GM12878 (cell line): ENCODE measurements around the gene ERAS. TPM values are rescaled to one million over a fixed set of nuclear protein-coding genes. Genes with fewer than 3 reads are reported as not detected.

ENCODE experiments used
- ATAC-seq: fragments of 200-7000 bp; cut with Tn5 transposase; 3 replicates; pipeline ENCODE4 v1.9.1; 2020; ENCODE audit warnings: mild to moderate bottlenecking, moderate library complexity
- BruUV-seq: library from RNA; stranded (reverse); fragments of 400-500 nt; replicated peaks from 2 replicates; lab custom pipeline; 2021; lab: Mats Ljungman, UMichigan
- CTCF ChIA-PET: fragments of 300-600 bp; sonication (Branson Sonifier 250); formaldehyde crosslinking; extraction: SDS; loops from one replicate; lab custom pipeline; 2021; ENCODE audit warnings: inconsistent platforms; lab: Yijun Ruan, JAX
- POLR2A ChIA-PET: fragments of 350-600 bp; formaldehyde crosslinking; extraction: SDS; loops from one replicate; lab custom pipeline; 2021; ENCODE audit warnings: inconsistent platforms; lab: Charles Lee
- RAD21 ChIA-PET: fragments of 300-600 bp; sonication (Branson Sonifier 250); formaldehyde crosslinking; loops from one replicate; lab custom pipeline; 2023; ENCODE audit warnings: antibody characterized with exemption; ENCODE audit not compliant: unreplicated experiment; lab: Charles Lee
- SMC1A ChIA-PET: fragments of 300-600 bp; sonication (Branson Sonifier 250); formaldehyde crosslinking; loops from one replicate; lab custom pipeline; 2023; ENCODE audit not compliant: unreplicated experiment, uncharacterized antibody; lab: Charles Lee
- DNase-seq: peaks from one replicate; pipeline ENCODE4 v3.0.0-alpha.2; 2011; ENCODE audit warnings: low read depth, low spot score
- FAIRE-seq: peaks from 3 replicates; lab custom pipeline; 2011; peaks lifted over from hg19 to GRCh38; lab: Jason Lieb, UNC
- H2AFZ ChIP-seq: 2 replicates; pipeline ENCODE4 v1.6.0; 2011; ENCODE audit warnings: low read depth, low read length, control low read depth; ENCODE audit not compliant: control insufficient read depth
- H3K27ac ChIP-seq: 2 replicates; pipeline ENCODE4 v1.5.1; 2011; ENCODE audit warnings: control low read depth; ENCODE audit not compliant: control insufficient read depth, insufficient read depth
- H3K27me3 ChIP-seq, 2 experiments: replicated peaks in 1 of 2; 2 replicates each; pipeline versions ENCODE4 v1.6.0 to v1.6.1; 2011; ENCODE audit warnings: low read length in 1 of 2; ENCODE audit not compliant: control insufficient read depth in 2 of 2, insufficient read depth in 2 of 2
- H3K36me3 ChIP-seq, 2 experiments: 2 replicates each; pipeline ENCODE4 v1.5.1; 2011; ENCODE audit warnings: low read length in 1 of 2; ENCODE audit not compliant: control insufficient read depth in 2 of 2, insufficient read depth in 2 of 2
- H3K4me1 ChIP-seq: 2 replicates; pipeline ENCODE4 v1.6.1; 2011; ENCODE audit warnings: mild to moderate bottlenecking, low read length, moderate library complexity, mixed read lengths; ENCODE audit not compliant: control insufficient read depth, insufficient read depth
- H3K4me2 ChIP-seq: 2 replicates; pipeline ENCODE4 v1.6.0; 2011; ENCODE audit warnings: control low read depth; ENCODE audit not compliant: control insufficient read depth, insufficient read depth
- H3K4me3 ChIP-seq: fragments of 200-600 bp; sonication (generic); 2 replicates; pipeline ENCODE4 v1.5.1; 2016
- H3K79me2 ChIP-seq: 2 replicates; pipeline ENCODE4 v1.6.0; 2011; ENCODE audit warnings: low read length; ENCODE audit not compliant: control insufficient read depth, insufficient read depth
- H3K9ac ChIP-seq: 2 replicates; pipeline ENCODE4 v1.8.0; 2011; ENCODE audit warnings: low read length, control low read depth, mixed read lengths; ENCODE audit not compliant: control insufficient read depth, insufficient read depth
- H3K9me3 ChIP-seq: replicated peaks from 3 replicates; pipeline ENCODE4 v1.5.1; 2011; ENCODE audit warnings: mild to moderate bottlenecking, low read length; ENCODE audit not compliant: control insufficient read depth, insufficient read depth
- H4K20me1 ChIP-seq: 2 replicates; pipeline ENCODE4 v1.6.0; 2011; ENCODE audit not compliant: control insufficient read depth, insufficient read depth
- BCL3 ChIP-seq: IDR thresholded peaks from 2 replicates; pipeline ENCODE4 v1.6.1; 2011; ENCODE audit warnings: borderline replicate concordance, low read depth, mild to moderate bottlenecking, moderate library complexity, low read length; ENCODE audit not compliant: insufficient read depth, poor library complexity, severe bottlenecking
- CHD1 ChIP-seq: IDR thresholded peaks from 2 replicates; pipeline ENCODE4 v1.6.1; 2012; ENCODE audit warnings: low read depth, low read length, improper control_type of control experiment
- ELK1 ChIP-seq: IDR thresholded peaks from 2 replicates; pipeline ENCODE4 v1.6.1; 2012; ENCODE audit warnings: low read depth, low read length, improper control_type of control experiment
- EP300 ChIP-seq, 2 experiments: fragments of 150-350 bp in 1 of 2; IDR thresholded peaks; 2 replicates each; pipeline ENCODE4 v1.6.1; 2011 to 2012; ENCODE audit warnings: low read depth in 2 of 2, low read length in 2 of 2, borderline replicate concordance in 1 of 2, improper control_type of control experiment in 1 of 2, inconsistent platforms in 1 of 2; ENCODE audit not compliant: control insufficient read depth in 1 of 2
- GABPA ChIP-seq: IDR thresholded peaks from 2 replicates; pipeline ENCODE4 v1.6.1; 2014; ENCODE audit warnings: antibody characterized with exemption, low read depth, mild to moderate bottlenecking, inconsistent platforms
- HDAC6 ChIP-seq: fragments of 200-600 bp; sonication (generic); IDR thresholded peaks from one replicate; pipeline ENCODE4 v1.8.0; 2017; ENCODE audit warnings: antibody characterized with exemption; ENCODE audit not compliant: unreplicated experiment
- NBN ChIP-seq: fragments of 450-650 bp; IDR thresholded peaks from 2 replicates; pipeline ENCODE4 v1.6.1; 2016
- SMC3 ChIP-seq: IDR thresholded peaks from 2 replicates; pipeline ENCODE4 v1.6.1; 2011; ENCODE audit warnings: low read length, improper control_type of control experiment, borderline replicate concordance
- ZNF274 ChIP-seq: IDR thresholded peaks from one replicate; pipeline ENCODE4 v1.8.0; 2011; ENCODE audit not compliant: insufficient read length, insufficient read depth
- WGBS: methylation state at CpG from one replicate; pipeline ENCODE4 v1.1.6; 2016; ENCODE audit warnings: low lambda C conversion rate; ENCODE audit not compliant: insufficient replicate concordance, insufficient coverage; ENCODE audit errors: missing lambda C conversion rate; 5-methylcytosine and 5-hydroxymethylcytosine counted together
- in situ Hi-C: fragments of 300-500 bp; cut with MboI; formaldehyde crosslinking; loops from 9 replicates; pipeline ENCODE4 v1.14.3; 2018; ENCODE audit warnings: mixed read lengths
- intact Hi-C: fragments of 100-400 bp; cut with micrococcal nuclease; formaldehyde crosslinking; loops from one replicate; pipeline ENCODE4 v1.14.2; 2022; ENCODE audit not compliant: unreplicated experiment
- polyA plus RNA-seq, 11 experiments: library from polyadenylated mRNA; depleted of rRNA in 4 of 11; unstranded in 6 of 11; stranded (reverse) in 5 of 11; fragments of >200 nt; fragmentation: Nextera tagmentation in 4 of 11; fragmentation: Illumina TruSeq in 1 of 11; extraction: Ambion mirVana in 4 of 11; extraction: Trizol in 1 of 11; gene quantifications; 1 replicate in 1 of 11; 2 replicates in 10 of 11; pipeline versions ENCODE4 v1.2.1 to v1.2.3, GENCODE V29; 2011 to 2016; ENCODE audit warnings: inconsistent platforms in 2 of 11, missing spikeins in 2 of 11, low read depth in 1 of 11
- total RNA-seq, 4 experiments: library from RNA; depleted of rRNA in 3 of 4; stranded (reverse); fragments of >200 nt in 3 of 4; fragmentation: Illumina TruSeq in 1 of 4; extraction: Trizol in 1 of 4; gene quantifications; 2 replicates each; pipeline versions ENCODE4 v1.2.1 to v1.2.3, GENCODE V29; 2013 to 2021
- TF ChIP-seq, protein P1 (sequence below): fragments of 450-650 bp; IDR thresholded peaks from 2 replicates; pipeline ENCODE4 v1.6.1; 2017; ENCODE audit warnings: low read depth, mild to moderate bottlenecking, moderate library complexity
- TF ChIP-seq, protein P2 (sequence below): IDR thresholded peaks from 2 replicates; pipeline ENCODE4 v1.6.1; 2012; ENCODE audit warnings: mild to moderate bottlenecking, low read depth, low read length

ERAS gene
- total and polyA plus RNA-seq, 10 of the 15 experiments (the other 5 are each of a cell fraction or from before 2014, with no cell fraction given): not detected

DNA sequence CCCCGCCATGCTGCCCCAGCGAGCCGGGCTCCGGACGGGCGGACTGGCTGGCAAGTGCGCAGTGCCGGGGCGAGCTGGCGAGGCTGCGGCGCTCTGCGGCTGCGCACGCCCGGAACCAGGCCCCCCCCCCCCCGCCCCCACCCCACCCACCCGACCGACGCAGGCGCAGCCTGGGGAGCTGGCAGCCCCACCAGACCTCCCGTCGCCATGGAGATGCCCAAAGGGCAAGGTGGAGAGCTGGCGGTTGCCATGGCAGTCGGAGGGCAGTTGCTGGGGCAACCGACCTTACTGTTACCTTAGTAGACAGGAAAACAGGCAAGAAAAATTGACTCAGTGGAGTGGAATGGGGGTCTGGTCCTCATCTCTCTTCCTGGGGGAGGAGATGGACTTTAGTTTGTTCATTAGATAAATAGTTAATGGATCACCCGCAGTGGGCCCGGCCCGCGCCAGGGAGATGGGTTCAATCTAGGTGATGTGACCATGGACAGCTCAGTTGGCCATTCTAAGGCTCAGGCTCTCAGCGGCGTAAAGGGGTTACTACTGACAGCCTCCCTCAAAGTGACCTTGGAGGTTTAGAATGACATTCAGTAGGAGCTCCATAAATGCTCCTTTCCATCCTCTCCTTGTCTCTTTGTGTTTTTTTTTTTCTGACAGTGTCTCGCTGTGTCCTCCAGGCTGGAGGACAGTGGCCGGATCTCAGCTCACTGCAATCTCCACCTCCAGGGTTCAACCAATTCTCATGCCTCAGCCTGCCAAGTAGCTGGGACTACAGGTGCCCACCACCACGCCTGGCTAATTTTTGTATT lies 9.4 kb downstream of the ERAS start, which contains the start of gene PCSK1N (continued):
- TF ChIP-seq SMC3 (no peak), HDAC6 (no peak), CHD1 (no peak), BCL3 (no peak), ZNF274 (no peak)

GRCh38 chrX:48839686-48840085 lies 13.4 kb downstream of the ERAS start:
- SMC1A ChIA-PET: no interaction called here
- no peak for DNase-seq
- POLR2A ChIA-PET: no interaction called here
- TF ChIP-seq BCL3: no peak
- TF ChIP-seq, protein P1, sequence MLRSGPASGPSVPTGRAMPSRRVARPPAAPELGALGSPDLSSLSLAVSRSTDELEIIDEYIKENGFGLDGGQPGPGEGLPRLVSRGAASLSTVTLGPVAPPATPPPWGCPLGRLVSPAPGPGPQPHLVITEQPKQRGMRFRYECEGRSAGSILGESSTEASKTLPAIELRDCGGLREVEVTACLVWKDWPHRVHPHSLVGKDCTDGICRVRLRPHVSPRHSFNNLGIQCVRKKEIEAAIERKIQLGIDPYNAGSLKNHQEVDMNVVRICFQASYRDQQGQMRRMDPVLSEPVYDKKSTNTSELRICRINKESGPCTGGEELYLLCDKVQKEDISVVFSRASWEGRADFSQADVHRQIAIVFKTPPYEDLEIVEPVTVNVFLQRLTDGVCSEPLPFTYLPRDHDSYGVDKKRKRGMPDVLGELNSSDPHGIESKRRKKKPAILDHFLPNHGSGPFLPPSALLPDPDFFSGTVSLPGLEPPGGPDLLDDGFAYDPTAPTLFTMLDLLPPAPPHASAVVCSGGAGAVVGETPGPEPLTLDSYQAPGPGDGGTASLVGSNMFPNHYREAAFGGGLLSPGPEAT: no peak
- TF ChIP-seq, protein P2, sequence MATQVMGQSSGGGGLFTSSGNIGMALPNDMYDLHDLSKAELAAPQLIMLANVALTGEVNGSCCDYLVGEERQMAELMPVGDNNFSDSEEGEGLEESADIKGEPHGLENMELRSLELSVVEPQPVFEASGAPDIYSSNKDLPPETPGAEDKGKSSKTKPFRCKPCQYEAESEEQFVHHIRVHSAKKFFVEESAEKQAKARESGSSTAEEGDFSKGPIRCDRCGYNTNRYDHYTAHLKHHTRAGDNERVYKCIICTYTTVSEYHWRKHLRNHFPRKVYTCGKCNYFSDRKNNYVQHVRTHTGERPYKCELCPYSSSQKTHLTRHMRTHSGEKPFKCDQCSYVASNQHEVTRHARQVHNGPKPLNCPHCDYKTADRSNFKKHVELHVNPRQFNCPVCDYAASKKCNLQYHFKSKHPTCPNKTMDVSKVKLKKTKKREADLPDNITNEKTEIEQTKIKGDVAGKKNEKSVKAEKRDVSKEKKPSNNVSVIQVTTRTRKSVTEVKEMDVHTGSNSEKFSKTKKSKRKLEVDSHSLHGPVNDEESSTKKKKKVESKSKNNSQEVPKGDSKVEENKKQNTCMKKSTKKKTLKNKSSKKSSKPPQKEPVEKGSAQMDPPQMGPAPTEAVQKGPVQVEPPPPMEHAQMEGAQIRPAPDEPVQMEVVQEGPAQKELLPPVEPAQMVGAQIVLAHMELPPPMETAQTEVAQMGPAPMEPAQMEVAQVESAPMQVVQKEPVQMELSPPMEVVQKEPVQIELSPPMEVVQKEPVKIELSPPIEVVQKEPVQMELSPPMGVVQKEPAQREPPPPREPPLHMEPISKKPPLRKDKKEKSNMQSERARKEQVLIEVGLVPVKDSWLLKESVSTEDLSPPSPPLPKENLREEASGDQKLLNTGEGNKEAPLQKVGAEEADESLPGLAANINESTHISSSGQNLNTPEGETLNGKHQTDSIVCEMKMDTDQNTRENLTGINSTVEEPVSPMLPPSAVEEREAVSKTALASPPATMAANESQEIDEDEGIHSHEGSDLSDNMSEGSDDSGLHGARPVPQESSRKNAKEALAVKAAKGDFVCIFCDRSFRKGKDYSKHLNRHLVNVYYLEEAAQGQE: no peak
- TF ChIP-seq ELK1: no peak
- no peak for TF ChIP-seq NBN
- TF ChIP-seq GABPA: no peak
- no peak for TF ChIP-seq EP300 (IDR thresholded peaks at IDR 0.05; ENCODE audit: borderline replicate concordance in 1 of 2, control insufficient read depth in 1 of 2, low read depth in 2 of 2, low read length in 2 of 2)

More at GRCh38 chrX:48839686-48840085, 13.4 kb downstream of the ERAS start:
- Histone ChIP-seq H3K27me3 (no peaks in the 10 kb centered on the region), H3K27ac (no peak overlapping the region), H3K4me3 (no peak overlapping the region), H4K20me1 (no peaks in the 10 kb centered on the region), H3K79me2 (no peaks in the 10 kb centered on the region), H3K9me3 (no peaks in the 10 kb centered on the region), H2AFZ (no peak overlapping the region), H3K9ac (no peak overlapping the region), H3K4me2 (no peak overlapping the region), H3K4me1 (no peaks in the 10 kb centered on the region), H3K36me3 (no peaks in the 10 kb centered on the region)
- ChIA-PET RAD21 (no interaction called here), CTCF (no interaction called here)
- WGBS: 31% methylated on average over 7 of the region's 10 CpGs
- no TSS peak for BruUV-seq
- intact Hi-C loops: no loop called here
- in situ Hi-C loops: no loop called here
- ATAC-seq (no peak), FAIRE-seq (no peak)
